GM04503 (cell line): ENCODE data around the gene SESN1.

Experiments
- DNase-seq: peaks from one replicate; pipeline ENCODE4 v3.0.0-alpha.2; 2012; ENCODE audit warnings: low read depth

The SESN1 gene

GRCh38 chr6:108959972-108960582 is 134.6 kb downstream of the SESN1 start:
- DNase-seq: no peak

GRCh38 chr6:108958900-108959770 is 135.5 kb downstream of the SESN1 start:
- DNase-seq: no peak

- no peak for DNase-seq
These were observed 137.4 kb downstream of the SESN1 start for GRCh38 chr6:108957221-108957620.

- no peak for DNase-seq
These were observed 139.2 kb downstream of the SESN1 start for GRCh38 chr6:108955329-108955949.

GRCh38 chr6:108953681-108954080 is 141.0 kb downstream of the SESN1 start:
- no peak for DNase-seq

- DNase-seq: no peak
These were observed 141.7 kb downstream of the SESN1 start for GRCh38 chr6:108952776-108953486.

GRCh38 chr6:108951351-108951953 is 143.2 kb downstream of the SESN1 start:
- no peak for DNase-seq

GRCh38 chr6:108948181-108948661 is 146.4 kb downstream of the SESN1 start:
- DNase-seq: no peak

GRCh38 chr6:108947114-108947854 is 147.4 kb downstream of the SESN1 start:
- peak; percentile 90 for DNase-seq

GRCh38 chr6:108946695-108947094 is 148.0 kb downstream of the SESN1 start:
- no peak for DNase-seq

GRCh38 chr6:108945681-108946159 is 148.9 kb downstream of the SESN1 start:
- peak; percentile 44 for DNase-seq

- DNase-seq: peak; percentile 95
These were observed 149.7 kb downstream of the SESN1 start for GRCh38 chr6:108944707-108945680.

GRCh38 chr6:108944071-108944470 is 150.6 kb downstream of the SESN1 start:
- DNase-seq: no peak

GRCh38 chr6:108942556-108943492 is 151.8 kb downstream of the SESN1 start:
- DNase-seq: no peak

GRCh38 chr6:108941859-108942258 is 152.8 kb downstream of the SESN1 start:
- no peak for DNase-seq

GRCh38 chr6:108941281-108941680 is 153.4 kb downstream of the SESN1 start:
- no peak for DNase-seq

- no peak for DNase-seq
These were observed 153.9 kb downstream of the SESN1 start for GRCh38 chr6:108940741-108941140.

GRCh38 chr6:108937170-108937569 is 157.5 kb downstream of the SESN1 start:
- DNase-seq: no peak
